BLaER1 treated with 17β-estradiol and CSF1 and Interleukin-3, amounts not matched to agents 10 nM and 100 nM (cell line): ENCODE results near the gene TEX101.
A peak's percentile ranks its signal among the peaks of the same experiment; 100 is the strongest.
"Not testable (repeated sequence)": the region's sequence is repeated elsewhere in the genome, so short reads cannot be mapped to it uniquely, and the experiment has no call there.

ENCODE experiments used
- H3K27ac ChIP-seq, 11 experiments: shearing (Covaris generic); formaldehyde crosslinking; 2 replicates each; pipeline ENCODE4 v1.8.1; 2022
- H3K27me3 ChIP-seq, 11 experiments: shearing (Covaris generic); formaldehyde crosslinking; 2 replicates each; pipeline ENCODE4 v1.8.1; 2022
- H3K36me3 ChIP-seq, 11 experiments: shearing (Covaris generic); formaldehyde crosslinking; 2 replicates each; pipeline ENCODE4 v1.8.1; 2022
- H3K4me1 ChIP-seq, 10 experiments: shearing (Covaris generic); formaldehyde crosslinking; 2 replicates each; pipeline ENCODE4 v1.8.1; 2022
- H3K4me2 ChIP-seq, 11 experiments: shearing (Covaris generic); formaldehyde crosslinking; 2 replicates each; pipeline ENCODE4 v1.8.1; 2022
- H3K4me3 ChIP-seq, 10 experiments: shearing (Covaris generic); formaldehyde crosslinking; 2 replicates each; pipeline ENCODE4 v1.8.1; 2022
- H3K9ac ChIP-seq, 11 experiments: shearing (Covaris generic); formaldehyde crosslinking; 2 replicates each; pipeline ENCODE4 v1.8.1; 2022
- H3K9me3 ChIP-seq, 11 experiments: shearing (Covaris generic); formaldehyde crosslinking; replicated peaks in 1 of 11; 2 replicates each; pipeline ENCODE4 v1.8.1; 2022
- H4K20me1 ChIP-seq, 11 experiments: shearing (Covaris generic); formaldehyde crosslinking; 2 replicates each; pipeline ENCODE4 v1.8.1; 2022
- Cebpa-rat ChIP-seq, 11 experiments: shearing (Covaris generic); IDR thresholded peaks; 2 replicates each; pipeline ENCODE4 v1.8.1; 2022

TEX101 gene

DNA sequence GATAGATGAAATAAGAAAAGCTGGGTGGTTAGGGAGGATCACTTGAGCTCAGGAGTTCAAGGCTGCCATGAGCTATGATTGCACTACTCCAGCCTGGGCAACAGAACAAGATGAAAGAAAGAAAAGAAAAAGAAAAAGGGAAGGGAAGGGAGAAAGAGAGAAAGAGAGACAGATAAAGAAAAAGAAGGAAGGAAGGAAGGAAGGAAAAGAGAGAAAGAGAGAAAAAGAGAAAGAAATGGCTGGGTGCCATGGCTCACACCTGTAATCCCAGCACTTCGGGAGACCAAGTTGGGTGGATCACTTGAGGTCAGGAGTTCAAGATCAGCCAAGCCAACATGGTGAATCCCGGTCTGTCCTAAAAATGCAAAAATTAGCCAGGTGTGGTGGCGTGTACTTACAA lies 21.1 kb downstream of the TEX101 start:
- H3K4me1 ChIP-seq = peaks cover 24 to 45% (median 37%) of the 10 kb centered on the region in 10 experiments
- TF ChIP-seq Cebpa-rat (IDR thresholded peaks at IDR 0.05) = no peak
- H3K27ac ChIP-seq = peak overlapping the region in 7 of 11 experiments; percentile 24 to 97 (median 89); a peak in 9 of 22 replicates
- H3K4me3 ChIP-seq = no peak overlapping the region
- no peaks in the 10 kb centered on the region for H4K20me1 ChIP-seq
- no peaks in the 10 kb centered on the region for H3K27me3 ChIP-seq
- peak overlapping the region in 2 of 11 experiments; percentile 9 to 28; a peak in 1 of 22 replicates for H3K4me2 ChIP-seq
- no peak overlapping the region for H3K9ac ChIP-seq
- H3K36me3 ChIP-seq = no peaks in the 10 kb centered on the region
- H3K9me3 ChIP-seq = peaks cover 0 to 29% (median 20%) of the 10 kb centered on the region in 11 experiments; a peak in 14 of 22 replicates

DNA sequence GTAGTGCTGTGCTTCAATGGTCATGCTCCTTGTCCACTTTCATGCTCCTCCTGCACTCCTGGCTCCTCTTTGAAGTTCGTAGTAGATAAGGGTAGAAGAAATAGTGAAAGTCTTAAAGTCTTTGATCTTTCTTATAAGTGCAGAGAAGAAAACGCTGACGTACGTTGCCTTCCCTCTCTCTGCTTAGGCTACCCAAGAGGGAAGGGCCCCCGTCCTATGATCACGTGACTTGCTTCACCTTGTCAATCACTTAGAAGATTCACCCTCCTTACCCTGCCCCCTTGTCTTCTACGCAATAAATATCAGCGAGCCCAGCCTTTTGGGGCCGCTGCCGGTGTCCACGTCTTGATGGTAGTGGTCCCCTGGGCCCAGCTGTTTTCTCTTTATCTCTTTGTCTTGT lies 22.6 kb downstream of the TEX101 start:
- H4K20me1 ChIP-seq, H3K36me3 ChIP-seq, H3K27me3 ChIP-seq: not testable (repeated sequence)
- H3K9ac ChIP-seq = peak overlapping the region in 8 of 11 experiments; percentile 69 to 85 (median 81); a peak in 13 of 22 replicates
- peaks cover 23 to 55% (median 41%) of the 10 kb centered on the region in 10 experiments for H3K4me1 ChIP-seq
- peak overlapping the region in 10 of 11 experiments; percentile 76 to 97 (median 91); a peak in 20 of 22 replicates for H3K27ac ChIP-seq
- peaks cover 0 to 29% (median 20%) of the 10 kb centered on the region in 11 experiments; a peak in 14 of 22 replicates for H3K9me3 ChIP-seq
- H3K4me2 ChIP-seq = peak overlapping the region; percentile 80 to 96 (median 88); a peak in 21 of 22 replicates
- peak overlapping the region in 1 of 10 experiments; percentile 33; a peak in 1 of 20 replicates for H3K4me3 ChIP-seq

DNA sequence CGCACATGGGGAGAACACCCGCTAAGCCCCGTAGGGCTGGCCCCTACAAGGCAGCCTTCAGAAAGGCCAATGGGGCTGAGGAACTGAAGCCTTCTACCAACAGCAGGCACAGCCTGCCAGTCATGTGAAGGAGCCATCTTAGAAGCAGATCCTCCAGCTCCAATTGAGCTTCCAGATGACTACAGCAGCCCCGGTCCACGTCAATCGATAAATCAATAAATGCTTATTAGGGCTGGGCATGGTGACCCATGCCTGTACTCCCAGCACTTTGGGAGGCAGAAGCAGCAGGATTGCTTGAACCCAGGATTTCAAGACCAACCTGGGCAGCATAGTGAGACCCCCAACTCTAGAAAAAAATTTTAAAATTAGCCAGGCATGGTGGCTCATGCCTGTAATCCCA lies 23.0 kb downstream of the TEX101 start:
- H3K4me1 ChIP-seq = peaks cover 23 to 55% (median 41%) of the 10 kb centered on the region in 10 experiments
- H3K9me3 ChIP-seq = peaks cover 0 to 29% (median 20%) of the 10 kb centered on the region in 11 experiments; a peak in 14 of 22 replicates
- H3K4me2 ChIP-seq = peak overlapping the region; percentile 80 to 96 (median 88)
- TF ChIP-seq Cebpa-rat (IDR thresholded peaks at IDR 0.05) = no peak
- H4K20me1 ChIP-seq = no peaks in the 10 kb centered on the region
- H3K9ac ChIP-seq = peak overlapping the region in 9 of 11 experiments; percentile 69 to 85 (median 81); a peak in 15 of 22 replicates
- H3K27ac ChIP-seq = peak overlapping the region in 10 of 11 experiments; percentile 76 to 97 (median 91); a peak in 20 of 22 replicates
- H3K36me3 ChIP-seq = no peaks in the 10 kb centered on the region
- no peaks in the 10 kb centered on the region for H3K27me3 ChIP-seq
- H3K4me3 ChIP-seq = peak overlapping the region in 4 of 10 experiments; percentile 27 to 58 (median 40); a peak in 3 of 20 replicates

DNA sequence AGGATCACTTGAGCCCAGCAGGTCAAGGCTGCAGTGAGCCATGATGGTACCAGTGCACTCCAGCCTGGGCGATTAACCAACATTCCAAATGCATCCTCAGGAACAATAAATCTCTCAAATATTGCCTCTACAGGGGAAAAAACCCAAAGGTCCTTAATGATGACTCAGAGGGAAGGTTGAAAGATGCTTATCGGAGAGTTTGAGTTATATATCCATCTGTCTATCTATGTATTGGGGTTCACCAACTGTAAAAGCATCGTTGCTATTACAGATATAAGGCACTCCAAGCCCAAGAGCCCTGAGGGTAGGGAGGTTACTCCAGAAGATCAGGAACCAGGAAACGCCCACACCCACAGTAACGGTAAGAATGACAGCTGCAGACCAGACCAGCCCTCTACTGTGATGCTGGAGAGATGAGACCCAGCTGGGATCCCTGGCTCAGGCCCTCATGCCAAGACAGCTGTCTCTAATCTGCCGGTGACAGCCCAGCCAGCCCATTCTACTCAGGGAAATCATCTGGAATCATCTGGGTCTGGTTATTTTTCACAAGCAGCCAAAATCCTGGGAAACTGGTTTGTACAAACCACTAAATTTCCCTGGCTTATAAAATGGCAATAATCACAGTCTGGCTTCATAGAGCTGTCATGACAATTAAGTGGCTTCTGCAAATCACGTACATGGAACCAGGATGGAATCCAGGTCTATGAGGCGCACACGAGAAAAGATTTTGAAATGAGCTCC lies 23.8 kb downstream of the TEX101 start:
- H3K9ac ChIP-seq = peak overlapping the region; percentile 36 to 85 (median 77); a peak in 20 of 22 replicates
- peaks cover 23 to 55% (median 41%) of the 10 kb centered on the region in 10 experiments for H3K4me1 ChIP-seq
- no peak for TF ChIP-seq Cebpa-rat (IDR thresholded peaks at IDR 0.05)
- peak overlapping the region; percentile 17 to 97 (median 90); a peak in 21 of 22 replicates for H3K27ac ChIP-seq
- no peaks in the 10 kb centered on the region for H3K27me3 ChIP-seq
- H4K20me1 ChIP-seq = no peaks in the 10 kb centered on the region
- peak overlapping the region in 8 of 10 experiments; percentile 27 to 58 (median 44); a peak in 13 of 20 replicates for H3K4me3 ChIP-seq
- peak overlapping the region; percentile 80 to 96 (median 88) for H3K4me2 ChIP-seq
- peaks cover 0 to 29% (median 20%) of the 10 kb centered on the region in 11 experiments; a peak in 14 of 22 replicates for H3K9me3 ChIP-seq
- H3K36me3 ChIP-seq = no peaks in the 10 kb centered on the region

DNA sequence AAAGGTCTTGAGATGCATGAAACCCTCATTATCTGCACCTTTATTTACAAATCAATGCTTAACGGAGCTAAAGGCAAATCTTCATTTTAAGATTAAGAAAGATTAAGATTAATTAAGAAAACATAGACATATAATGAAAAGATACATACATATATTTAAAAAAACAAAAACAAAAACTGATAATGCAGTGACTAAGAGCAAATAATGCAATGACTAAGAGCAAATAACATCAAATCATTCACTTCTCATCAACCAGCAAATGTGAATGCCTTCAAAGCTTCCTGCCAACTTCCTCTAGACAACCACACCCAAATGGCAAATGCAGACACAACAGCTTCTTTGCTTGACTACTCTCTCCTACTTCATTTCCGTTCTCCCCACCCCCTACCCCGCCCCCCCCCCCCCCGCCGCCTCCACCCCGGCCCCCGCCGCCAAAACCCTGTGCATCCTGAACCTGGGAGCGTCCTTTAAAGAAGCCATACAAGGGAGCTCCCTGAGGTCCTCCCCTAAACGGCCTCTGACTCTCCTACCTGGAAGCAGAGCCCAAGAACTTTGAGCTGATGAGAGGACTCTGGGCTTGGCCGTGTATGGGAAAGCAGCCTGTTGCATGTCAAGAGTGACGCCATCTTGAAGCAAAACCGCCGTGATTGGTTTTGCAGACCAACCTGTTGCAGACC lies 24.5 kb downstream of the TEX101 start:
- Histone ChIP-seq H3K36me3 (no peaks in the 10 kb centered on the region), H4K20me1 (no peaks in the 10 kb centered on the region), H3K27ac (peak overlapping the region; percentile 17 to 97 (median 90); a peak in 21 of 22 replicates), H3K27me3 (no peaks in the 10 kb centered on the region), H3K4me3 (peak overlapping the region in 8 of 10 experiments; percentile 27 to 58 (median 44); a peak in 11 of 20 replicates), H3K9me3 (peaks cover 0 to 29% (median 20%) of the 10 kb centered on the region in 11 experiments; a peak in 14 of 22 replicates), H3K9ac (peak overlapping the region; percentile 36 to 85 (median 77); a peak in 20 of 22 replicates), H3K4me1 (peaks cover 23 to 58% (median 41%) of the 10 kb centered on the region in 10 experiments), H3K4me2 (peak overlapping the region; percentile 80 to 96 (median 88))
- TF ChIP-seq Cebpa-rat (IDR thresholded peaks at IDR 0.05) = no peak

DNA sequence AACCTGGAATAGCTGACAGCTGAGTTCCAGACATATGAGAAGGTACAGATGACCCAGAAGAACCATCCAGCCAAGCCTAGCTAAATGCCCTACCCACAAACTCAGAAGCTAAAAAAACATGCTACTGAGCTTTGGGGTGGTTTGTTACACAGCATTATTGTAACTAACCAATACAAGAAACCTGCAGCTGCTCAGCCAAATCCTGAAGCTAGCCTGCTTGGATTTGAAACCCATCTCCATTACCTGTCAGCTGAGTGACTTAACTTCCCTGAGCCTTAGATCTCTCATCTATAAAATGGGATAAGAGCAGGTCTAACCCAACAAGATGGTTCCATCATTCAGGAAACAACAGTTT lies 25.0 kb downstream of the TEX101 start:
- Histone ChIP-seq H4K20me1 (no peaks in the 10 kb centered on the region), H3K9me3 (peaks cover 0 to 29% (median 20%) of the 10 kb centered on the region in 11 experiments; a peak in 14 of 22 replicates), H3K4me1 (peaks cover 26 to 63% (median 43%) of the 10 kb centered on the region in 10 experiments), H3K36me3 (no peaks in the 10 kb centered on the region), H3K27me3 (no peaks in the 10 kb centered on the region), H3K4me3 (no peak overlapping the region), H3K4me2 (peak overlapping the region; percentile 46 to 89 (median 74)), H3K9ac (peak overlapping the region in 8 of 11 experiments; percentile 9 to 73 (median 62); a peak in 15 of 22 replicates), H3K27ac (peak overlapping the region in 10 of 11 experiments; percentile 49 to 97 (median 85); a peak in 19 of 22 replicates)
- no peak for TF ChIP-seq Cebpa-rat (IDR thresholded peaks at IDR 0.05)

DNA sequence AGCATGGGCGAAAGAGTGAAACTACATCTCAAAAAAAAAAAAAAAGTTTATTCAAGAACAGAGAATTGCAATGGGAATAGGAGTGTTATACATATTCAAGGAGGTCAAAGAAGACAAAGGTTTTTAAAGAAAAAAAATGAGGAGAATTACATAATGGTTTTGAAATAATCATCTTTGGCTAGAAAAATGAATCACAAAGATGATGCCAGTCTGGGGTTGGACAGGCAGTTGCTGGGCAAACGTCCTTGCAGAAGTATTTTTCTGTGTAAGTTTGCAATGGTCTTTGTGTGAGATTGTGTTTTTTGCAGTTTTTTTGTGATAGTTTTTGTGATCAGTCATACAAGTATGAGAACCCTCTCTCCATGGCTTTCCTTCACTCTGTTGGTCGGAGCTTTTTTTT lies 27.0 kb downstream of the TEX101 start:
- H3K4me1 ChIP-seq = peaks cover 33 to 65% (median 46%) of the 10 kb centered on the region in 10 experiments
- no peaks in the 10 kb centered on the region for H4K20me1 ChIP-seq
- H3K36me3 ChIP-seq = no peaks in the 10 kb centered on the region
- no peak for TF ChIP-seq Cebpa-rat (IDR thresholded peaks at IDR 0.05)
- H3K9me3 ChIP-seq = peaks cover 0 to 15% (median 9%) of the 10 kb centered on the region in 11 experiments; a peak in 10 of 22 replicates
- no peak overlapping the region for H3K4me3 ChIP-seq
- H3K27me3 ChIP-seq = no peaks in the 10 kb centered on the region
- peak overlapping the region in 1 of 11 experiments; percentile 6; a peak in 1 of 22 replicates for H3K4me2 ChIP-seq
- peak overlapping the region in 2 of 11 experiments; percentile 96 to 97; a peak in 3 of 22 replicates for H3K27ac ChIP-seq
- H3K9ac ChIP-seq = no peak overlapping the region

DNA sequence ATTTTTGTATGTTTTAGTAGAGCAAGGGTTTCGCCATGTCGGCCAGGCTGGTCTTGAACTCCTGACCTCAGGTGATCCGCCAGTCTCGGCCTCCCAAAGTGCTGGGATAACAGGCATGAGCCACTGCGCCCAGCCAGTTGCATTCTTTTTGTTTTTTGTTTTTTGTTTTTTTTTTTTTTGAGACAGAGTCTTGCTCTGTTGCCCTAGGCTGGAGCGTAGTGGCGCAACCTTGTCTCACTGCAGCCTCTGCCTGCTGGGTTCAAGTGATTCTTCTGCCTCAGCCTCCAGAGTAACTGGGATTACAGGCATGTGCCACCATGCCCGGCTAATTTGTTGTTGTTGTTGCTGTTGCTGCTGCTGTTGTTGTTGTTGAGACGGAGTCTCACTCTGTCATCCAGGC lies 29.4 kb downstream of the TEX101 start:
- not testable (repeated sequence) for H3K27me3 ChIP-seq, H3K36me3 ChIP-seq, H3K4me2 ChIP-seq, H3K9ac ChIP-seq, H3K9me3 ChIP-seq, H4K20me1 ChIP-seq, H3K4me3 ChIP-seq, H3K27ac ChIP-seq
- H3K4me1 ChIP-seq = peaks cover 13 to 58% (median 29%) of the 10 kb centered on the region in 10 experiments
